OCI-LY7 (cell line): ENCODE measurements around the gene CIB1.

ENCODE experiments used
- EZH2phosphoT487 ChIP-seq: fragments of 200-600 bp; sonication (generic); IDR thresholded peaks from 2 replicates; pipeline ENCODE4 v1.6.1; 2018; ENCODE audit warnings: low read depth, borderline replicate concordance, mild to moderate bottlenecking, mixed run types, antibody characterized with exemption, low read length, moderate library complexity, mixed read lengths
- TF ChIP-seq, protein P1 (sequence below): fragments of 200-600 bp; sonication (generic); conservative IDR thresholded peaks from 2 replicates; pipeline ENCODE4 v1.5.1; 2014; ENCODE audit warnings: mild to moderate bottlenecking, antibody characterized with exemption, low read length, moderate library complexity, mixed read lengths

DNA sequence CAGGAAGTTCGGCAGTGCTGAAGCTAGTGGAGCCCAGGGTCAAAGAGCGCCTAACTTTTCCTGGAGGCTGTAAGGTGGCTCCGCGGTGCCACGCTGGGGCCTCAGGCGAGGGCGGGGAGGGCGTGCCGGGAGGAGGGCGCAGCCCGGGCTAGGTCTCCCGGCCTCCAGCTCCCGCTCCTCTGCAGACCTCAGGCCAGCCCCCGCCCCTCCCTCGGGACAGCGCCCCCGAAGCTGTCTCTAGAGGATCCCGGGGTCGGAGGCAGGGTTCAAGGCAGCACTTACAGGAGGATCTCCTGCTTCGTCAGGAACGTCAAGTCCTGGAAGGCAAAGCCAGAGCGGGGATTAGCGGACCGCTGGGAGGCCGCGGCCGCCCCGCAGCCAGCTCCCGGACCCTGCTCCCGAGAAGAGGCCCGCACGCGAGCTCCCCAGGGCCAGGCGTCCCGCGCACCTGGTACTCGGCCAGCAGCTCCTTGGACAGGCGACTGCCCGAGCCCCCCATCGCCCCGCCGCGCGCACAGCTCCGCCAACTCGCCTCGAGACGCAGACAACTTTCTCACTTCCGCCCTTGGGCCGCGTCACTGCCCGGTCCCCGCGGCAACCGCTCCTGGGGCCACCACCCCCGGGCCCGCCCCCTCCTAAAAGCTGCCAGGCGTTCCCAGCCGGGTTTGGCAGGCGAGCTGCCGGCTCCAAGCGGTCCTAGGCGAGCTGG lies at the start of gene CIB1:
- TF ChIP-seq, protein P1, sequence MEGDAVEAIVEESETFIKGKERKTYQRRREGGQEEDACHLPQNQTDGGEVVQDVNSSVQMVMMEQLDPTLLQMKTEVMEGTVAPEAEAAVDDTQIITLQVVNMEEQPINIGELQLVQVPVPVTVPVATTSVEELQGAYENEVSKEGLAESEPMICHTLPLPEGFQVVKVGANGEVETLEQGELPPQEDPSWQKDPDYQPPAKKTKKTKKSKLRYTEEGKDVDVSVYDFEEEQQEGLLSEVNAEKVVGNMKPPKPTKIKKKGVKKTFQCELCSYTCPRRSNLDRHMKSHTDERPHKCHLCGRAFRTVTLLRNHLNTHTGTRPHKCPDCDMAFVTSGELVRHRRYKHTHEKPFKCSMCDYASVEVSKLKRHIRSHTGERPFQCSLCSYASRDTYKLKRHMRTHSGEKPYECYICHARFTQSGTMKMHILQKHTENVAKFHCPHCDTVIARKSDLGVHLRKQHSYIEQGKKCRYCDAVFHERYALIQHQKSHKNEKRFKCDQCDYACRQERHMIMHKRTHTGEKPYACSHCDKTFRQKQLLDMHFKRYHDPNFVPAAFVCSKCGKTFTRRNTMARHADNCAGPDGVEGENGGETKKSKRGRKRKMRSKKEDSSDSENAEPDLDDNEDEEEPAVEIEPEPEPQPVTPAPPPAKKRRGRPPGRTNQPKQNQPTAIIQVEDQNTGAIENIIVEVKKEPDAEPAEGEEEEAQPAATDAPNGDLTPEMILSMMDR = 0 out of 2 replicates have a peak, but pooled peaks have one; percentile 18
- no peak for TF ChIP-seq EZH2phosphoT487
